K562 (cell line): ENCODE data around the gene TMOD2. TPM values are rescaled to one million over a fixed set of nuclear protein-coding genes. Genes with fewer than 3 reads are reported as not detected.
A peak's percentile ranks its signal among the peaks of the same experiment; 100 is the strongest.

Experiments
- ATAC-seq: fragments of 200-7000 bp; cut with Tn5 transposase; 3 replicates; pipeline ENCODE4 v1.9.1; 2020; ENCODE audit warnings: moderate library complexity
- BruUV-seq: library from RNA; stranded (reverse); fragments of 400-500 nt; replicated peaks from 2 replicates; lab custom pipeline; 2021; lab: Mats Ljungman, UMichigan
- CTCF ChIA-PET: fragments of 300-600 bp; formaldehyde crosslinking; extraction: SDS; loops from one replicate; lab custom pipeline; 2021; ENCODE audit warnings: low intra/inter-chr PET ratio; lab: Yijun Ruan, JAX
- POLR2A ChIA-PET: fragments of 300-600, 350-650 bp; sonication (Branson Sonifier 250); formaldehyde crosslinking; extraction: SDS; loops from one replicate; lab custom pipeline; 2021; ENCODE audit warnings: antibody characterized with exemption, inconsistent platforms; lab: Yijun Ruan, JAX
- DNase-seq, 4 experiments: peaks; one replicate each; pipeline versions ENCODE4 v3.0.0 to v3.0.0-alpha.2; 2011 to 2018; ENCODE audit warnings: low spot score in 3 of 4, mixed read lengths in 3 of 4; ENCODE audit errors: extremely low read depth in 1 of 4
- FAIRE-seq: peaks from 2 replicates; lab custom pipeline; 2011; peaks lifted over from hg19 to GRCh38; lab: Jason Lieb, UNC
- H2AFZ ChIP-seq: 2 replicates; pipeline ENCODE4 v1.6.0; 2011; ENCODE audit warnings: low read depth, low read length, control low read depth, inconsistent platforms
- H3K27ac ChIP-seq: fragments of 200-600 bp; 3 replicates; pipeline ENCODE4 v1.8.0; 2011; ENCODE audit warnings: low read depth, mild to moderate bottlenecking, control low read depth, inconsistent platforms, low read length, moderate library complexity, mixed read lengths; ENCODE audit errors: extremely low read depth
- H3K27me3 ChIP-seq, 2 experiments: fragments of 300-600 bp in 1 of 2; 2 replicates in 1 of 2; 3 replicates in 1 of 2; pipeline versions ENCODE4 v1.6.0 to v1.8.0; 2011; ENCODE audit warnings: inconsistent platforms in 2 of 2, low read length in 2 of 2, mild to moderate bottlenecking in 1 of 2, mixed read lengths in 1 of 2, moderate library complexity in 1 of 2; ENCODE audit not compliant: control insufficient read depth in 2 of 2, insufficient read depth in 2 of 2
- H3K36me3 ChIP-seq: fragments of 300-600 bp; 3 replicates; pipeline ENCODE4 v1.8.0; 2011; ENCODE audit warnings: mild to moderate bottlenecking, low read length, inconsistent platforms; ENCODE audit not compliant: control insufficient read depth, insufficient read depth
- H3K4me1 ChIP-seq, 2 experiments: fragments of 200-600 bp in 1 of 2; replicated peaks in 1 of 2; 2 replicates in 1 of 2; 3 replicates in 1 of 2; pipeline versions ENCODE4 v1.5.1 to v1.8.0; 2011; ENCODE audit warnings: inconsistent platforms in 2 of 2, low read length in 2 of 2, mild to moderate bottlenecking in 1 of 2, mixed read lengths in 1 of 2, moderate library complexity in 1 of 2; ENCODE audit not compliant: control insufficient read depth in 2 of 2, insufficient read depth in 2 of 2
- H3K4me2 ChIP-seq: 2 replicates; pipeline ENCODE4 v1.6.1; 2011; ENCODE audit warnings: low read length, control low read depth, inconsistent platforms, mixed read lengths; ENCODE audit not compliant: insufficient read depth
- H3K4me3 ChIP-seq: fragments of 200-600 bp; sonication (generic), shearing (Covaris generic); 2 replicates; pipeline ENCODE4 v1.5.1; 2016; ENCODE audit warnings: control low read depth, inconsistent platforms
- H3K79me2 ChIP-seq: fragments of 200-600 bp; 3 replicates; pipeline ENCODE4 v1.8.0; 2011; ENCODE audit warnings: low read length, inconsistent platforms; ENCODE audit not compliant: control insufficient read depth, insufficient read depth
- H3K9ac ChIP-seq, 2 experiments: 2 replicates each; pipeline versions ENCODE4 v1.6.0 to v1.6.1; 2011; ENCODE audit warnings: low read depth in 2 of 2, low read length in 2 of 2, control low read depth in 1 of 2, inconsistent platforms in 1 of 2, mild to moderate bottlenecking in 1 of 2, mixed read lengths in 1 of 2; ENCODE audit not compliant: insufficient read depth in 1 of 2
- H3K9me1 ChIP-seq: one replicate; pipeline ENCODE4 v1.6.0; 2011; ENCODE audit warnings: inconsistent platforms, mild to moderate bottlenecking, low read length, moderate library complexity; ENCODE audit not compliant: control insufficient read depth, insufficient read depth
- H3K9me3 ChIP-seq: replicated peaks from 2 replicates; pipeline ENCODE4 v1.5.1; 2011; ENCODE audit warnings: low read depth, low read length, inconsistent platforms; ENCODE audit not compliant: control insufficient read depth, insufficient read depth
- H4K20me1 ChIP-seq: replicated peaks from 2 replicates; pipeline ENCODE4 v1.6.1; 2011; ENCODE audit warnings: low read length, inconsistent platforms, mixed read lengths; ENCODE audit not compliant: control insufficient read depth, insufficient read depth
- CREM ChIP-seq: IDR thresholded peaks from 2 replicates; pipeline ENCODE4 v1.6.1; 2014; ENCODE audit warnings: antibody characterized with exemption, low read depth
- CTBP1 ChIP-seq: fragments of 450-650 bp; IDR thresholded peaks from 2 replicates; pipeline ENCODE4 v1.6.1; 2016; ENCODE audit warnings: borderline replicate concordance
- ETS1 ChIP-seq: conservative IDR thresholded peaks from 2 replicates; pipeline ENCODE4 v1.6.1; 2011; ENCODE audit warnings: low read depth, mild to moderate bottlenecking, low read length; ENCODE audit not compliant: control insufficient read depth
- HMG20B ChIP-seq: fragments of 250-450 bp; sonication (Bioruptor Pico); IDR thresholded peaks from 2 replicates; pipeline ENCODE4 v1.5.0; 2021; ENCODE audit warnings: mild to moderate bottlenecking
- HNRNPL ChIP-seq: fragments of 200-400 bp; formaldehyde crosslinking; IDR thresholded peaks from 2 replicates; pipeline ENCODE4 v1.6.1; 2017; ENCODE audit warnings: low read depth, mild to moderate bottlenecking, low read length
- IFI16 ChIP-seq: fragments of 250-450 bp; sonication (Bioruptor Pico); IDR thresholded peaks from 2 replicates; pipeline ENCODE4 v2.1.2; 2022; ENCODE audit warnings: mild to moderate bottlenecking, inconsistent platforms
- L3MBTL2 ChIP-seq: fragments of 450-650 bp; IDR thresholded peaks from 2 replicates; pipeline ENCODE4 v1.6.1; 2016; ENCODE audit warnings: mild to moderate bottlenecking, moderate library complexity
- MAX ChIP-seq: sonication (generic); formaldehyde crosslinking; IDR thresholded peaks from 2 replicates; pipeline ENCODE4 v1.9.0; 2022; ENCODE audit warnings: mild to moderate bottlenecking, missing genetic modification reagents
- NFIC ChIP-seq: fragments of 450-650 bp; IDR thresholded peaks from 2 replicates; pipeline ENCODE4 v1.6.1; 2017; ENCODE audit warnings: mild to moderate bottlenecking, inconsistent platforms
- NR2C2 ChIP-seq, 2 experiments: fragments of 200-800 bp in 1 of 2; sonication (Bioruptor generic) in 1 of 2; sonication (generic) in 1 of 2; formaldehyde crosslinking in 1 of 2; IDR thresholded peaks; 2 replicates each; pipeline versions ENCODE4 v1.6.1 to v1.8.0; 2016 to 2022; ENCODE audit warnings: mild to moderate bottlenecking in 1 of 2, missing compliant biosample characterization in 1 of 2, missing genetic modification characterization in 1 of 2, missing genetic modification reagents in 1 of 2
- RBM22 ChIP-seq: fragments of 200-400 bp; formaldehyde crosslinking; IDR thresholded peaks from 2 replicates; pipeline ENCODE4 v1.6.1; 2018; ENCODE audit warnings: low read length, low read depth; ENCODE audit not compliant: poor library complexity, severe bottlenecking
- SIN3A ChIP-seq, 2 experiments: fragments of 150-350 bp in 1 of 2; IDR thresholded peaks; 2 replicates each; pipeline ENCODE4 v1.6.1; 2011 to 2016; ENCODE audit warnings: borderline replicate concordance in 2 of 2, low read depth in 2 of 2, low read length in 2 of 2, mild to moderate bottlenecking in 2 of 2, moderate library complexity in 2 of 2; ENCODE audit not compliant: control insufficient read depth in 1 of 2
- TFE3 ChIP-seq: fragments of 450-650 bp; formaldehyde crosslinking; IDR thresholded peaks from 2 replicates; pipeline ENCODE4 v1.4.0; 2020; ENCODE audit warnings: mild to moderate bottlenecking, mixed read lengths
- ZNF124 ChIP-seq: sonication (generic); formaldehyde crosslinking; IDR thresholded peaks from 2 replicates; pipeline ENCODE4 v1.8.1; 2022; ENCODE audit warnings: missing genetic modification reagents
- ZNF134 ChIP-seq: fragments of 250-450 bp; sonication (Bioruptor Pico); conservative IDR thresholded peaks from 2 replicates; pipeline ENCODE4 v1.4.0; 2020
- WGBS: fragments of 100-300 bp; shearing (Covaris generic); methylation state at CpG from one replicate; pipeline ENCODE4 v1.1.6; 2016; ENCODE audit warnings: low coverage, mixed read lengths; ENCODE audit not compliant: insufficient coverage; ENCODE audit errors: missing lambda C conversion rate; 5-methylcytosine and 5-hydroxymethylcytosine counted together
- in situ Hi-C: fragments of 300-500 bp; cut with MboI; formaldehyde crosslinking; loops from 4 replicates; pipeline ENCODE4 v1.15.0; 2018; ENCODE audit warnings: inconsistent platforms, mixed read lengths
- intact Hi-C: fragments of 100-400 bp; cut with micrococcal nuclease; formaldehyde crosslinking; loops from 2 replicates; pipeline ENCODE4 v1.14.2; 2022
- polyA plus RNA-seq, 8 experiments: library from polyadenylated mRNA; depleted of rRNA in 4 of 8; stranded (reverse) in 5 of 8; unstranded in 3 of 8; fragments of >200 nt; fragmentation: Nextera tagmentation in 2 of 8; fragmentation: Illumina TruSeq in 1 of 8; extraction: Ambion mirVana in 2 of 8; extraction: Trizol in 1 of 8; gene quantifications; 2 replicates each; pipeline versions ENCODE4 v1.2.1 to v1.2.3, GENCODE V29; 2011 to 2014; ENCODE audit warnings: inconsistent platforms in 1 of 8, missing spikeins in 1 of 8
- total RNA-seq, 7 experiments: library from RNA; depleted of rRNA in 6 of 7; stranded (reverse); fragments of >200 nt in 6 of 7; fragmentation: Illumina TruSeq in 2 of 7; extraction: Trizol in 2 of 7; gene quantifications; 2 replicates each; pipeline versions ENCODE4 v1.2.1 to v1.2.3, GENCODE V29; 2011 to 2021; ENCODE audit warnings: low replicate concordance in 1 of 7

Gene TMOD2
- total and polyA plus RNA-seq, 9 of the 15 experiments (the other 6 are each of a cell fraction or from before 2014, with no cell fraction given): 0.49 to 3.8 (median 3.0) TPM

- TF ChIP-seq MAX: peak; percentile 70
- no peak for TF ChIP-seq RBM22
- no peak for TF ChIP-seq IFI16 (CRISPR knock-in tag)
- TF ChIP-seq, all 486 proteins: peak for 19
These were observed 14.5 kb upstream of the TMOD2 start (continued) for GRCh38 chr15:51736751-51737521.

GRCh38 chr15:51737522-51738305 is 13.7 kb upstream of the TMOD2 start, which contains the start of gene LYSMD2:
LYSMD2 (minus strand) TSS chr15:51737655; CDS start chr15:51737622, 33 bp downstream.
- DNase-seq: peak; percentile 73 to 81 (median 76)
- 1% methylated on average over 40 of the region's 67 CpGs for WGBS
- Histone ChIP-seq H3K9me1 (no peaks in the 10 kb centered on the region), H3K36me3 (0 out of 3 replicates have a peak, but pooled peaks cover 2% of the 10 kb centered on the region), H4K20me1 (no peaks in the 10 kb centered on the region), H3K9ac (peak within 1 kb of the TSS; percentile 50 to 94), H3K79me2 (peaks cover 19% of the 10 kb centered on the region), H3K4me3 (peak within 1 kb of the TSS; percentile 64), H3K9me3 (no peaks in the 10 kb centered on the region), H3K27me3 (no peaks in the 10 kb centered on the region), H2AFZ (peak within 1 kb of the TSS; percentile 91), H3K27ac (peak within 1 kb of the TSS; percentile 63), H3K4me2 (peak within 1 kb of the TSS; percentile 87), H3K4me1 (peaks cover 21 to 38% of the 10 kb centered on the region in 2 experiments)
- intact Hi-C loops (loop anchor here (2.0 to 5.0 kb wide), 2 partner anchors 40 to 85 kb away; no protein-coding TSS in a partner anchor), in situ Hi-C loops (no loop called here)
- BruUV-seq: no TSS peak
- no peak for FAIRE-seq
- ATAC-seq: peak; percentile 76
- POLR2A ChIA-PET: interaction anchor here (0.6 to 3.6 kb wide), 9 partner anchors 11 to 39 kb away, joined by 3 to 15 read pairs (median 3); no protein-coding TSS in a partner anchor
- CTCF ChIA-PET: no interaction called here
- TF ChIP-seq SIN3A (IDR thresholded peaks at IDR 0.05; ENCODE audit: borderline replicate concordance in 2 of 2, control insufficient read depth in 1 of 2, low read depth in 2 of 2, low read length in 2 of 2): no peak
- no peak for TF ChIP-seq TFE3 (CRISPR knock-in tag)
- peak; percentile 41; the same call in 1 of the 2 replicates for TF ChIP-seq CREM
- TF ChIP-seq ZNF124 (CRISPR knock-in tag): no peak
- TF ChIP-seq HNRNPL: 0 out of 2 replicates have a peak, but pooled peaks have one; percentile 11
- no peak for TF ChIP-seq HMG20B (CRISPR knock-in tag)
- no peak for TF ChIP-seq ZNF134 (CRISPR knock-in tag)
- TF ChIP-seq L3MBTL2: peak; percentile 56
- TF ChIP-seq ETS1: peak; percentile 32; the same call in 1 of the 2 replicates
- TF ChIP-seq NFIC: peak; percentile 47; the same call in 1 of the 2 replicates
- no peak for TF ChIP-seq NR2C2 (CRISPR knock-in tag; IDR thresholded peaks at IDR 0.05)
- TF ChIP-seq NR2C2 (tag; IDR thresholded peaks at IDR 0.05): 0 out of 2 replicates have a peak, but pooled peaks have one; percentile 14
- TF ChIP-seq CTBP1: peak; percentile 63; the same call in 1 of the 2 replicates
